ENCODE results near the gene RIOK3.
A peak's percentile ranks its signal among the peaks of the same experiment; 100 is the strongest.

Gene RIOK3

DNA sequence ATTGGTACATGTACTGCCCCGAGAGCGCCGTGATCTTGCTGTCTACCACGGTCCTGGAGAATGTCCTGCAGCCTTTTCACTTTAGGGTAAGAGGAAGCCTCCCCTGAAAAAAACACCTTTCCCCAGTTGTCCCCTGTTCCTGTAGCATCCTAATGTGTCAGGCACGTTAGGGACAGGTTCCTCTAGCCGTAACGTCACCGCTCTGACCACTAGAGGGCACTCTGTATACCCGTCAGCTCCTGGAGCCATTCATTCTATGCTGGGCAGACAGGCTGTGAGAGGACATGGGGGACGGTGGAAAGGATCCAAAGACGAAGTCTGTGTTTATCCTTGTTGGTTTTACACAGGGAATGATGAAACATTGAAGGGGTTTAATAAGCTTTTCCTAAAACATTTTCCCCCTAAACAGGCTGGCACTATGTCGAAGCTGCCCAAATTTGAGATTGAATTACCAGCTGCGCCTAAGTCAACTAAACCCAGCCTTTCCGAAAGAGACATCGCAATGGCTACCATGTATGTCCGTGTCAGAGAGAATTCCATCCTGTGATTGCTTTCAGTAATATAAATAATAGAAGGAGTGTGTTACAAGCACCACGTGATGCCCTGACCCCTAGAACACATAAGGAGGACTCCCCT lies 62.9 kb downstream of the RIOK3 start:
- DNase-seq (ENCODE audit: low spot score in 2 of 2) = peak; percentile 64 to 84
- H3K27me3 ChIP-seq (ENCODE audit: low read depth) = no peaks in the 10 kb centered on the region
- in situ Hi-C loops (cut with MboI; ENCODE audit: low sequenced_read_pairs) = loop anchor here (10.0 to 25.0 kb wide), 2 partner anchors 299 to 596 kb away; no protein-coding TSS in a partner anchor
- H3K4me1 ChIP-seq = no peaks in the 10 kb centered on the region
- H3K4me3 ChIP-seq = no peak overlapping the region
- H3K36me3 ChIP-seq (replicated peaks) = peaks cover 28% of the 10 kb centered on the region
- H3K9me3 ChIP-seq = no peaks in the 10 kb centered on the region

GRCh38 chr18:23519734-23520133 lies 66.6 kb downstream of the RIOK3 start:
- no peak for DNase-seq (ENCODE audit: low spot score in 2 of 2)
- H3K36me3 ChIP-seq (replicated peaks) = peaks cover 45% of the 10 kb centered on the region
- no peak overlapping the region for H3K4me3 ChIP-seq
- no peaks in the 10 kb centered on the region for H3K4me1 ChIP-seq
- in situ Hi-C loops (cut with MboI; ENCODE audit: low sequenced_read_pairs) = loop anchor here (10.0 to 25.0 kb wide), 2 partner anchors 295 to 593 kb away; no protein-coding TSS in a partner anchor
- no peaks in the 10 kb centered on the region for H3K9me3 ChIP-seq
- no peaks in the 10 kb centered on the region for H3K27me3 ChIP-seq (ENCODE audit: low read depth)

DNA sequence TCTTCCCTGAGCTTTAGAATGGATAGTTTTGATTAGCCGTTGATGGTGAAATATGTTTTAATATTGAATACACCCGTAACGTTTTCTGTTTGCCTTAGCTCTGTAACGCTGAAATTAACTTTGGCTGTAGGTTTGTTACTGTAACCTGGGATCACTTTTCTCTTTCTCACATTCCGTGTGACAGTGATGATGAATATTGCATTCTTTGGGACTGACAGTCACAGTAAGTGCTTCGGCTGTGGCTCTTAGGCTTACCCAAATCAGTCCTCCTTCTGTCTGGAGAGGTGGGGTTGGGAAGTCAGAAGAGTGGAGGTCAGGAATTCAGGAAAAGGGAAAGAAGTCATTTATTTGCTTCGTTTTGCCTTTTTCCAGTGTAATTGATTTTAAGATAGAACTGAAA lies 68.2 kb downstream of the RIOK3 start:
- H3K4me3 ChIP-seq = no peak overlapping the region
- H3K9me3 ChIP-seq = no peaks in the 10 kb centered on the region
- DNase-seq (ENCODE audit: low spot score in 2 of 2) = no peak
- no peaks in the 10 kb centered on the region for H3K4me1 ChIP-seq
- no peaks in the 10 kb centered on the region for H3K27me3 ChIP-seq (ENCODE audit: low read depth)
- in situ Hi-C loops (cut with MboI; ENCODE audit: low sequenced_read_pairs) = loop anchor here (25.0 kb wide), 1 partner anchor 591 kb away; no protein-coding TSS in a partner anchor
- peaks cover 45% of the 10 kb centered on the region for H3K36me3 ChIP-seq (replicated peaks)

GRCh38 chr18:23521907-23522306 lies 68.8 kb downstream of the RIOK3 start:
- in situ Hi-C loops (cut with MboI; ENCODE audit: low sequenced_read_pairs) = loop anchor here (25.0 kb wide), 1 partner anchor 590 kb away; no protein-coding TSS in a partner anchor

DNA sequence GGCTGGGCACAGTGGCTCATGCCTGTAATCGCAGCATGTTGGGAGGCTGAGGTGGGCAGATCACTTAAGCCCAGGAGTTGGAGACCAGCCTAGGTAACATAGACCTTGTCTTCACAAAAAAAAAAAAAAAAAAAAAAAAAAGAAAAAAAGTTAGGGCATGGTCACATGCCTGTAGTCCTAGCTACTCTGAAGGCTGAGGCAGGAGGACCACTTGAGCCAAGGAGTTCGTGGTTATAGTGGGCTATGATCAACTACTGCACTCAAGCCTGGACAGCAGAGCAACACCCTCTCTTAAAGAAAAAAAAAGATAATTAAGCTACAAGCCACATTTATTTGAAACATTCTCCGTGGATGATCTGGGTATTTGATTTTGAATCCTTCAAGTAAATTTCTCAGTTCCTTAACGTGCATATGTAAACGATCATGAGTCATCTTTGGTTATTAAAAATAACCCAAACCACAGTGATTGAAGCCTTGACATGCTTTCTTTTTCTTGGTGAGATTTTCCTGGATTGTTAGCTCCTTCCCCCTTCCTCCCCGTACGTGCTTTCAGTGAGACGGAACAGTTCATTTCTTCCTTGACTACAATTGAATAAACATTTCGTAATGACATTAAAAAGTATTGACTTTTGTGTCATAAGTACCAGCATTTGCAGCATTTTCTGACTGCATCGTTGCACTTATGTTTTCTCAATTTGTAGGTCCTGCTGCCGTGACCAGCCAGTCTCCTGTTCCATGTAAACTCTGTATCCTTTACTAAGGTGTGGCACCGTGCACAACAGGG lies 70.5 kb downstream of the RIOK3 start:
- H3K36me3 ChIP-seq (replicated peaks) = peaks cover 55% of the 10 kb centered on the region
- DNase-seq (ENCODE audit: low spot score in 2 of 2) = no peak
- no peak overlapping the region for H3K4me3 ChIP-seq
- no peaks in the 10 kb centered on the region for H3K4me1 ChIP-seq
- H3K27me3 ChIP-seq (ENCODE audit: low read depth) = no peaks in the 10 kb centered on the region
- in situ Hi-C loops (cut with MboI; ENCODE audit: low sequenced_read_pairs) = loop anchor here (25.0 kb wide), 1 partner anchor 589 kb away; no protein-coding TSS in a partner anchor
- no peaks in the 10 kb centered on the region for H3K9me3 ChIP-seq

More at GRCh38 chr18:23521907-23522306, 68.8 kb downstream of the RIOK3 start:
- no peaks in the 10 kb centered on the region for H3K9me3 ChIP-seq
- H3K4me3 ChIP-seq = no peak overlapping the region
- peaks cover 50% of the 10 kb centered on the region for H3K36me3 ChIP-seq (replicated peaks)
- no peak for DNase-seq (ENCODE audit: low spot score in 2 of 2)
- H3K4me1 ChIP-seq = no peaks in the 10 kb centered on the region
- no peaks in the 10 kb centered on the region for H3K27me3 ChIP-seq (ENCODE audit: low read depth)

GRCh38 chr18:23524213-23524707 lies 71.2 kb downstream of the RIOK3 start:
- in situ Hi-C loops (cut with MboI; ENCODE audit: low sequenced_read_pairs) = loop anchor here (25.0 kb wide), 1 partner anchor 588 kb away; no protein-coding TSS in a partner anchor
- Histone ChIP-seq H3K27me3 (ENCODE audit: low read depth) (no peaks in the 10 kb centered on the region), H3K9me3 (no peaks in the 10 kb centered on the region), H3K4me1 (no peaks in the 10 kb centered on the region), H3K36me3 (replicated peaks) (peaks cover 55% of the 10 kb centered on the region), H3K4me3 (no peak overlapping the region)
- no peak for DNase-seq (ENCODE audit: low spot score in 2 of 2)

- no peaks in the 10 kb centered on the region for H3K9me3 ChIP-seq
- DNase-seq (ENCODE audit: low spot score in 2 of 2) = no peak
- no peaks in the 10 kb centered on the region for H3K27me3 ChIP-seq (ENCODE audit: low read depth)
- H3K4me1 ChIP-seq = no peaks in the 10 kb centered on the region
- no peak overlapping the region for H3K4me3 ChIP-seq
- peaks cover 69% of the 10 kb centered on the region for H3K36me3 ChIP-seq (replicated peaks)
- in situ Hi-C loops (cut with MboI; ENCODE audit: low sequenced_read_pairs) = no loop called here
Observed at GRCh38 chr18:23526501-23527063, 73.5 kb downstream of the RIOK3 start.

DNA sequence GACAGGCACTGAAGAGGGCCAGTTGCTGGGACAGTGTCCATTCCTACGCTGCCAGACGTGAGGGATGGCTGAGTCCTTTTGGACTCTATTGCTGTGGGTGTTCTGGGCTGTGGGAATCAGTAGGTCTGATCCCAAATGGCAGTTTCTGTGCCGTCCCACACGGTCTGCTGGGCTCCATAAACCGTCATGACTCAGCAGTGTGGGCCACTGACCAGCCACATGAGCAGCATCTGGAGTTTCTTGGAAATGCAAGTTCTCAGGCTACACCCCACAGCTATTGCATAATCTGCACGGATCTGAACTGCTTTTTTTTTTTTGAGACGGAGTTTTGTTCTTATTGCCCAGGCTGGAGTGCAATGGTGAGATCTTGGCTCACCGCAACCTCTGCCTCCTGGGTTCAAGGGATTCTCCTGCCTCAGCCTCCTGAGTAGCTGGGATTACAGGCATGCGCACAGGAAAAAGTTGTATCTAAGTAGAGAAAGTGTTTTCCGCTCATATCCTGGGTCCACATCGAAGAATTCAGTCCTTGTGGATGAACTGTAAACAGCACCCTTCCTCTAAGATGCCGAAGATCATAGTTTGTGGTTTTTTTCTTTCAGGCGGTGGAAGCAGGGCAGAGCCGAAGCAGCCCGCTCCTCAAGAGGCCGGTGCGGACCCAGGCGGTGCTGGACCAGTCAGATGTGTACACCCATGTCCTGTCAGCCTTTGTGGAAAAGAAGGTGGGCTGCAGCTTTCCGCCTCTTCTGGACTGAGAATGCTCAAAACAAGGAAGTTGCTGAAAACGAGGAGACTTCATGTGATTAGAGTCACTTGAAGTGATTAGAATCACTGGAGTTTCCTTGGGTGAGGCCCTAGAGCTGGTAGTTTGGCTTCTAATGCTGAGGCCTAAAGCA lies 75.7 kb downstream of the RIOK3 start:
- H3K4me3 ChIP-seq = no peak overlapping the region
- DNase-seq (ENCODE audit: low spot score in 2 of 2) = no peak
- no peaks in the 10 kb centered on the region for H3K27me3 ChIP-seq (ENCODE audit: low read depth)
- in situ Hi-C loops (cut with MboI; ENCODE audit: low sequenced_read_pairs) = no loop called here
- H3K36me3 ChIP-seq (replicated peaks) = peaks cover 75% of the 10 kb centered on the region
- H3K9me3 ChIP-seq = no peaks in the 10 kb centered on the region
- H3K4me1 ChIP-seq = no peaks in the 10 kb centered on the region

- peaks cover 83% of the 10 kb centered on the region for H3K36me3 ChIP-seq (replicated peaks)
- DNase-seq (ENCODE audit: low spot score in 2 of 2) = no peak
- in situ Hi-C loops (cut with MboI; ENCODE audit: low sequenced_read_pairs) = no loop called here
- no peak overlapping the region for H3K4me3 ChIP-seq
- no peaks in the 10 kb centered on the region for H3K27me3 ChIP-seq (ENCODE audit: low read depth)
- no peaks in the 10 kb centered on the region for H3K9me3 ChIP-seq
- no peaks in the 10 kb centered on the region for H3K4me1 ChIP-seq
Observed at GRCh38 chr18:23529604-23530003, 76.5 kb downstream of the RIOK3 start.

DNA sequence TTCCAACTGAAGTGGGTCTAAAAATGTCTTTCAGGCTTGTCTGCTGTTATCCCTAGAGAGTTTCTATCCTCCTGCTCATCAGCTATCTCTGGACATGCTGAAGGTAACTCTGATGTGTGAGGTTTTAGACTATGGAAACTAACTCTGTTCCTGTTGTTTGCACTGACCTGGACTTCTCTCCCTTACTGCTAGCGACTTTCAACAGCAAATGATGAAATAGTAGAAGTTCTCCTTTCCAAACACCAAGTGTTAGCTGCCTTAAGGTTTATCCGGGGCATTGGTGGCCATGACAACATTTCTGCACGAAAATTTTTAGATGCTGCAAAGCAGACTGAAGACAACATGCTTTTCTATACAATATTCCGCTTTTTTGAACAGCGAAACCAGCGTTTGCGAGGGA lies 77.1 kb downstream of the RIOK3 start:
- Histone ChIP-seq H3K9me3 (no peaks in the 10 kb centered on the region), H3K4me3 (no peak overlapping the region), H3K36me3 (replicated peaks) (peaks cover 86% of the 10 kb centered on the region), H3K27me3 (ENCODE audit: low read depth) (no peaks in the 10 kb centered on the region), H3K4me1 (no peaks in the 10 kb centered on the region)
- no peak for DNase-seq (ENCODE audit: low spot score in 2 of 2)
- in situ Hi-C loops (cut with MboI; ENCODE audit: low sequenced_read_pairs) = no loop called here

GRCh38 chr18:23531912-23532311 lies 78.8 kb downstream of the RIOK3 start:
- no peaks in the 10 kb centered on the region for H3K9me3 ChIP-seq
- H3K27me3 ChIP-seq (ENCODE audit: low read depth) = no peaks in the 10 kb centered on the region
- peaks cover 85% of the 10 kb centered on the region for H3K36me3 ChIP-seq (replicated peaks)
- no peaks in the 10 kb centered on the region for H3K4me1 ChIP-seq
- in situ Hi-C loops (cut with MboI; ENCODE audit: low sequenced_read_pairs) = no loop called here
- DNase-seq (ENCODE audit: low spot score in 2 of 2) = no peak
- no peak overlapping the region for H3K4me3 ChIP-seq

Measured in HAP-1 (cell line).